ENCODE data around the gene RANBP17.

Gene RANBP17

GRCh38 chr5:171270136-171270535, 408.3 kb downstream of the RANBP17 start:
- Histone ChIP-seq H3K9me3 (ENCODE audit: insufficient read depth, low read length) (no peaks in the 10 kb centered on the region), H2AFZ (ENCODE audit: low read depth, low read length) (no peak overlapping the region), H3K79me2 (ENCODE audit: low read length) (no peaks in the 10 kb centered on the region), H3K36me3 (replicated peaks; ENCODE audit: low read depth, low read length) (no peaks in the 10 kb centered on the region), H4K20me1 (ENCODE audit: insufficient read depth, low read length) (no peaks in the 10 kb centered on the region), H3K27me3 (ENCODE audit: low read depth, low read length) (peaks cover 37% of the 10 kb centered on the region), H3K4me1 (ENCODE audit: low read length) (no peaks in the 10 kb centered on the region), H3K4me3 (ENCODE audit: low read length) (no peak overlapping the region), H3K27ac (ENCODE audit: low read length) (no peak overlapping the region), H3K9ac (ENCODE audit: low read length) (no peak overlapping the region), H3K4me2 (ENCODE audit: low read length) (no peak overlapping the region)
- TF ChIP-seq, protein P1, sequence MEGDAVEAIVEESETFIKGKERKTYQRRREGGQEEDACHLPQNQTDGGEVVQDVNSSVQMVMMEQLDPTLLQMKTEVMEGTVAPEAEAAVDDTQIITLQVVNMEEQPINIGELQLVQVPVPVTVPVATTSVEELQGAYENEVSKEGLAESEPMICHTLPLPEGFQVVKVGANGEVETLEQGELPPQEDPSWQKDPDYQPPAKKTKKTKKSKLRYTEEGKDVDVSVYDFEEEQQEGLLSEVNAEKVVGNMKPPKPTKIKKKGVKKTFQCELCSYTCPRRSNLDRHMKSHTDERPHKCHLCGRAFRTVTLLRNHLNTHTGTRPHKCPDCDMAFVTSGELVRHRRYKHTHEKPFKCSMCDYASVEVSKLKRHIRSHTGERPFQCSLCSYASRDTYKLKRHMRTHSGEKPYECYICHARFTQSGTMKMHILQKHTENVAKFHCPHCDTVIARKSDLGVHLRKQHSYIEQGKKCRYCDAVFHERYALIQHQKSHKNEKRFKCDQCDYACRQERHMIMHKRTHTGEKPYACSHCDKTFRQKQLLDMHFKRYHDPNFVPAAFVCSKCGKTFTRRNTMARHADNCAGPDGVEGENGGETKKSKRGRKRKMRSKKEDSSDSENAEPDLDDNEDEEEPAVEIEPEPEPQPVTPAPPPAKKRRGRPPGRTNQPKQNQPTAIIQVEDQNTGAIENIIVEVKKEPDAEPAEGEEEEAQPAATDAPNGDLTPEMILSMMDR (IDR thresholded peaks at IDR 0.05; ENCODE audit: low read depth, low read length), result no peak
- no peak for TF ChIP-seq EZH2phosphoT487 (IDR thresholded peaks at IDR 0.05; ENCODE audit: low read depth)

- Histone ChIP-seq H4K20me1 (ENCODE audit: insufficient read depth, low read length) (no peaks in the 10 kb centered on the region), H3K4me3 (ENCODE audit: low read length) (no peak overlapping the region), H3K9me3 (ENCODE audit: insufficient read depth, low read length) (no peaks in the 10 kb centered on the region), H3K27ac (ENCODE audit: low read length) (no peak overlapping the region), H3K36me3 (replicated peaks; ENCODE audit: low read depth, low read length) (no peaks in the 10 kb centered on the region), H3K79me2 (ENCODE audit: low read length) (no peaks in the 10 kb centered on the region), H3K27me3 (ENCODE audit: low read depth, low read length) (peaks cover 36% of the 10 kb centered on the region), H3K4me2 (ENCODE audit: low read length) (no peak overlapping the region), H3K4me1 (ENCODE audit: low read length) (no peaks in the 10 kb centered on the region), H2AFZ (ENCODE audit: low read depth, low read length) (no peak overlapping the region), H3K9ac (ENCODE audit: low read length) (no peak overlapping the region)
- TF ChIP-seq, protein P1 (IDR thresholded peaks at IDR 0.05; ENCODE audit: low read depth, low read length), result no peak
- TF ChIP-seq EZH2phosphoT487 (IDR thresholded peaks at IDR 0.05; ENCODE audit: low read depth), result no peak
These were observed 410.0 kb downstream of the RANBP17 start for GRCh38 chr5:171271798-171272197.

GRCh38 chr5:171272996-171273970, 411.5 kb downstream of the RANBP17 start:
- TF ChIP-seq, protein P1 (IDR thresholded peaks at IDR 0.05; ENCODE audit: low read depth, low read length), result peak; percentile 69
- no peak for TF ChIP-seq EZH2phosphoT487 (IDR thresholded peaks at IDR 0.05; ENCODE audit: low read depth)
- Histone ChIP-seq H3K4me2 (ENCODE audit: low read length) (no peak overlapping the region), H3K27ac (ENCODE audit: low read length) (no peak overlapping the region), H3K4me3 (ENCODE audit: low read length) (no peak overlapping the region), H2AFZ (ENCODE audit: low read depth, low read length) (no peak overlapping the region), H3K4me1 (ENCODE audit: low read length) (no peaks in the 10 kb centered on the region), H4K20me1 (ENCODE audit: insufficient read depth, low read length) (no peaks in the 10 kb centered on the region), H3K79me2 (ENCODE audit: low read length) (no peaks in the 10 kb centered on the region), H3K27me3 (ENCODE audit: low read depth, low read length) (peaks cover 33% of the 10 kb centered on the region), H3K9me3 (ENCODE audit: insufficient read depth, low read length) (no peaks in the 10 kb centered on the region), H3K9ac (ENCODE audit: low read length) (no peak overlapping the region), H3K36me3 (replicated peaks; ENCODE audit: low read depth, low read length) (no peaks in the 10 kb centered on the region)

DNA sequence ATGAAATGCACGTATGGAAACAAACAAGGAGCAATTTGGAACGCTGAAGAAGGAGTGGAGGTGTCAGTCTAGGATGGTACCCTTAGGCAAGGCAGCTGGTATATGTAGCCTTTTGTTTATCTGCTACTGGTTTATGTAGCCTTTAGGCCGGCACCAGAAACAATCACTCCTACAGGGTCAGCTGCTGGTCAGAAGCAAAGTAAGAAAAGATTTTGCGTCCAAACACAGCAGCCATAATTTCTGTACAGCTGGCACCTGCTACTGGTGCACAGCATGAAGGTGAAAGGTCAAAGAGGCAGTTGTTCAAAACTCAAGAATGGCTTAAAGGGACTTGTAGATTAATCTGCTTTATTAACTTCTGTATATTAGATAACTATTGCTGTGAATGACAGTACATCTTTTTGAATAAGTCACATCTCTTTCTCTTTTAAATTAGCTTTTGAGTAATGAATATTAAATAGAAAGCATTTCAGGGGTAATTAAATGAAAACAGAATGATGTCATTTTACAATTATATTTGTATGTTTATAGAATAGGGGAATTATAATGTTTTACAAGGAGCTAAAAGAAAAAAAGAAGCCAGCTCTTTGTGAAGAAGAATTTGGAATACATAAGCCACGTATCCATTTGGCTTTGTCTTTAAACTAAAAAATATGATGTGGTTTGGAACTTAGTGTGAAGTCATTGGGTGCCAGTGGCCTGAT, 414.2 kb downstream of the RANBP17 start:
- H3K4me1 ChIP-seq (ENCODE audit: low read length), result no peaks in the 10 kb centered on the region
- no peaks in the 10 kb centered on the region for H4K20me1 ChIP-seq (ENCODE audit: insufficient read depth, low read length)
- H3K36me3 ChIP-seq (replicated peaks; ENCODE audit: low read depth, low read length), result no peaks in the 10 kb centered on the region
- no peak overlapping the region for H3K4me2 ChIP-seq (ENCODE audit: low read length)
- no peak overlapping the region for H3K4me3 ChIP-seq (ENCODE audit: low read length)
- H3K79me2 ChIP-seq (ENCODE audit: low read length), result no peaks in the 10 kb centered on the region
- H3K27me3 ChIP-seq (ENCODE audit: low read depth, low read length), result peaks cover 36% of the 10 kb centered on the region
- no peak overlapping the region for H3K9ac ChIP-seq (ENCODE audit: low read length)
- TF ChIP-seq EZH2phosphoT487 (IDR thresholded peaks at IDR 0.05; ENCODE audit: low read depth), result no peak
- TF ChIP-seq, protein P1 (IDR thresholded peaks at IDR 0.05; ENCODE audit: low read depth, low read length), result no peak
- no peaks in the 10 kb centered on the region for H3K9me3 ChIP-seq (ENCODE audit: insufficient read depth, low read length)
- no peak overlapping the region for H2AFZ ChIP-seq (ENCODE audit: low read depth, low read length)
- H3K27ac ChIP-seq (ENCODE audit: low read length), result no peak overlapping the region

Measured in OCI-LY3 (cell line).